Choroid plexus epithelial cell (primary cell): Measurements from ENCODE around the gene ALOX15.
A peak's percentile ranks its signal among the peaks of the same experiment; 100 is the strongest.

Experiments
- DNase-seq: peaks from one replicate; pipeline ENCODE4 v3.0.0-alpha.2; 2010; ENCODE audit warnings: low read depth
- H3K4me3 ChIP-seq: 2 replicates; pipeline ENCODE4 v1.5.1; 2011; ENCODE audit warnings: low read depth, mild to moderate bottlenecking, control low read depth, low read length, moderate library complexity
- TF ChIP-seq, protein P1 (sequence below): conservative IDR thresholded peaks from 2 replicates; pipeline ENCODE4 v1.5.1; 2011; ENCODE audit warnings: low read depth, mild to moderate bottlenecking, control low read depth, inconsistent platforms, low read length, moderate library complexity

The ALOX15 gene

DNA sequence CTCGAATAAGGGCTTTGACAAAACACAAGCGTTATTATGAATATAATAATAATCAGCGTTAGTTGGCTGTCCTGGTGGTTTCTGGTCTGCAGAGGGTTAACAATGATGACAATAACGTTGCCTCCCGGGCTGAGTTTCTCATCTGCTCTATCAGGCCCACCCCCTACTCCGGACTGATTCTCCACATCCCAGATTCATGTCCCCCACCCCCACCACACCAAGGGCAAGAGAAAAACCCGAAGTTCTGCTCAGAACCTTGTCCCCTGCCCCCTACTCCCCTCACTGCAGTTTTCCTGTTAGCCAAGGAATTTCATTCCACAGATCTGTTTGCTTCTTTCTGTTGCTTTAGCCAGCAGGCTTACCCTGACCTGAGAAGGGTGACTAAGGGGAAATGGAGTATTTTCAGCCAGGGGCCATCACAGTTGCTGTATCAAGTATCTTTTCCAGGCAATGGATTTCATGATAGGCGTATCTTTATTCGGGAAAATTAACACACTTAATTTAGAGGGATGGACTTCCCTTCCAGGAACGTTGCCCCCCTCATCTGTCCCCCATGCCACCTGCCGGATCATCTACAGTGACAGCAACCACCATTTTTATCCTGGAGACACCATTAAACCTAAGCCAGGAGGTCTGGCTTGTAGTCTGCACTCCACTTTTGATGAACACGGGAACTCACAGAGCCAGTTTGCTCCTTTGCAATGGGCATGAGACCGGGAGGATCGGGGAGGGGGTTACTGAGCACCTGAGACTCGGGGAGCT, 23.7 kb downstream of the ALOX15 start:
- no peak overlapping the region for H3K4me3 ChIP-seq
- no peak for DNase-seq
- TF ChIP-seq, protein P1, sequence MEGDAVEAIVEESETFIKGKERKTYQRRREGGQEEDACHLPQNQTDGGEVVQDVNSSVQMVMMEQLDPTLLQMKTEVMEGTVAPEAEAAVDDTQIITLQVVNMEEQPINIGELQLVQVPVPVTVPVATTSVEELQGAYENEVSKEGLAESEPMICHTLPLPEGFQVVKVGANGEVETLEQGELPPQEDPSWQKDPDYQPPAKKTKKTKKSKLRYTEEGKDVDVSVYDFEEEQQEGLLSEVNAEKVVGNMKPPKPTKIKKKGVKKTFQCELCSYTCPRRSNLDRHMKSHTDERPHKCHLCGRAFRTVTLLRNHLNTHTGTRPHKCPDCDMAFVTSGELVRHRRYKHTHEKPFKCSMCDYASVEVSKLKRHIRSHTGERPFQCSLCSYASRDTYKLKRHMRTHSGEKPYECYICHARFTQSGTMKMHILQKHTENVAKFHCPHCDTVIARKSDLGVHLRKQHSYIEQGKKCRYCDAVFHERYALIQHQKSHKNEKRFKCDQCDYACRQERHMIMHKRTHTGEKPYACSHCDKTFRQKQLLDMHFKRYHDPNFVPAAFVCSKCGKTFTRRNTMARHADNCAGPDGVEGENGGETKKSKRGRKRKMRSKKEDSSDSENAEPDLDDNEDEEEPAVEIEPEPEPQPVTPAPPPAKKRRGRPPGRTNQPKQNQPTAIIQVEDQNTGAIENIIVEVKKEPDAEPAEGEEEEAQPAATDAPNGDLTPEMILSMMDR = no peak

DNA sequence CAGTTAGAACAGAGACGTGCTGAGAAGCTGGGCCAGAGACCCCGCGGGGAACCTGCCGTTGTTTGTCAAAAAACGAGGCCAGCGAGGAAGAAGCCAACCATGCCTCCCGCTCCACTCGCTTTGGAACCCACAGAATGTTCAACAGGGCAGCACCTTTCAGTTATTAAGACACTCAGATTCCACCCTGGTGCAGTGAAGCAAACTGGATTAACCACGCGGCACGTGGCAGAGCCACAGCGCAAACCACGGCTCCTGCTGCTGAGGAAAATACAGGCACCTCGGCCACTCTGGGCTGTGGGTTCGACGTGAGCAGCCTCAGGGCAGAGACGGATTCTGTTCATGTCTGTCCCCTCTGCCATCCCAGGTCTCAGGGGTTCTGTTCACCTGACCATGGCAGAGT, 24.4 kb downstream of the ALOX15 start:
- DNase-seq = no peak
- TF ChIP-seq, protein P1 = no peak

DNA sequence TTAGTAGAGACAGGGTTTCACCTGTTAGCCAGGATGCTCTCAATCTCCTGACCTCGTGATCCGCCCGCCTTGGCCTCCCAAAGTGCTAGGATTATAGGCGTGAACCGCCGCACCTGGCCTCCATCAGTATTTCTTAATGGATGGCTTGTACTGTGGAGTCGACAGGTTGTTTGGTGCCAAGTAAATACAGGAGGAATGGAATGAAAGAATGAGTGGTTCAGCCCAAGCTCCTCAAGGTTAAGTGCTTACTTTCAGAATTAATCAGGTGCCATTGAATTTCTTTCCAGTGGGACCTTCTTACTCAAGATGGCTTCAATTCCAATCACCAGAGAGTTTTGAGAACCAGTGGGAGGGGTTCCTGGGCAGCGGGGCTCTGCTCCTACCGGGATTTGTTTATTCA, 25.0 kb downstream of the ALOX15 start:
- TF ChIP-seq, protein P1 = no peak
- no peak for DNase-seq
- H3K4me3 ChIP-seq = no peak overlapping the region

More for the DNA sequence above, 24.4 kb downstream of the ALOX15 start:
- no peak overlapping the region for H3K4me3 ChIP-seq

- no peak overlapping the region for H3K4me3 ChIP-seq
- no peak for DNase-seq
- TF ChIP-seq, protein P1 = no peak
Observed at GRCh38 chr17:4610656-4611055, 30.8 kb downstream of the ALOX15 start.

GRCh38 chr17:4610162-4610561, 31.3 kb downstream of the ALOX15 start:
- no peak for DNase-seq
- no peak overlapping the region for H3K4me3 ChIP-seq
- TF ChIP-seq, protein P1 = no peak

DNA sequence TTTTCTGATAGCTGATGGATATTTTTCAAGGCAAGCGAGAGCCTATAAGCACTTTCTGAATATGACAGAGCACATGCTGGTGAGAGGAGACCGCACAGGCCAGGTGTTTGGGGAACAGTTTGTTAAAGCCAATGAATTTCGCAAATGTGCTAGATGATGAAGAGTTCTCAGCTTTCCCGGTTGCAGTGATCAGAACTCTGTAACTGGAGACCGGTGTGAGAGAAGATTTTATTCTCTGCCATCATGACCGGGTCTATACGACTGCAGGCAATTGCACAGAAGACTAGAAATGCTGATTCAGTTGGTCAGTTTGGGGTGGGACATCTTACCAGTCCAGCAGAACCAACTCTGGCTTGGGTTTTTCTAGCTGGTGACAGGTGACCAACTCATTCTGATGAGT, 31.7 kb downstream of the ALOX15 start:
- TF ChIP-seq, protein P1 = no peak
- no peak for DNase-seq
- no peak overlapping the region for H3K4me3 ChIP-seq

DNA sequence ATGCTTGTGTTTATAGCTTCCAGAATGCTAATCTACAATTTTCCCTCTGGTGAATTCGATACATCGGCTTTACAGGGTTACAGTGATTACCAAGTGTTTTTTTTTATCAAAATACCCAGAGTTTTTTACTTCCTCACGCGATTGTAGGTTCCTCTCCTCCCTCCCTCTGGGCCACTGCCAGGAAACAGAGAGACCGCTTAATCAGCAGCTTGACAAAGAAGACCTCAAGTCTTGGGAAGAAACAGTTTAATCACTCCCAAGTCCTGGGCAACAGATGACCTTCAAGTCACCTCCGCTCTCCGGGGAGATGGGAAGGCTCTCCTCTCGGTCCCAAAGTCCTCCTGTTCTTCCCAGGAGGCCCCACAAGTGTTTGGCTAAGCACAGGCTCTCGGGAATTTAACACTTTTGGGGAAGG, 33.7 kb downstream of the ALOX15 start:
- TF ChIP-seq, protein P1 = no peak

More for the DNA sequence above, 33.7 kb downstream of the ALOX15 start:
- DNase-seq = peak; percentile 77
- H3K4me3 ChIP-seq = no peak overlapping the region
